A549 (cell line): ENCODE data around the gene TGFB1.

ENCODE experiments used
- MYC ChIP-seq: IDR thresholded peaks from 2 replicates; pipeline ENCODE4 v1.6.1; 2012; ENCODE audit warnings: mild to moderate bottlenecking, inconsistent platforms, low read length, improper control_type of control experiment, borderline replicate concordance
- TF ChIP-seq, protein P1 (sequence below): fragments of >200 bp; sonication (Bioruptor Twin); formaldehyde crosslinking; IDR thresholded peaks from 3 replicates; pipeline ENCODE4 v1.5.1; 2016

DNA sequence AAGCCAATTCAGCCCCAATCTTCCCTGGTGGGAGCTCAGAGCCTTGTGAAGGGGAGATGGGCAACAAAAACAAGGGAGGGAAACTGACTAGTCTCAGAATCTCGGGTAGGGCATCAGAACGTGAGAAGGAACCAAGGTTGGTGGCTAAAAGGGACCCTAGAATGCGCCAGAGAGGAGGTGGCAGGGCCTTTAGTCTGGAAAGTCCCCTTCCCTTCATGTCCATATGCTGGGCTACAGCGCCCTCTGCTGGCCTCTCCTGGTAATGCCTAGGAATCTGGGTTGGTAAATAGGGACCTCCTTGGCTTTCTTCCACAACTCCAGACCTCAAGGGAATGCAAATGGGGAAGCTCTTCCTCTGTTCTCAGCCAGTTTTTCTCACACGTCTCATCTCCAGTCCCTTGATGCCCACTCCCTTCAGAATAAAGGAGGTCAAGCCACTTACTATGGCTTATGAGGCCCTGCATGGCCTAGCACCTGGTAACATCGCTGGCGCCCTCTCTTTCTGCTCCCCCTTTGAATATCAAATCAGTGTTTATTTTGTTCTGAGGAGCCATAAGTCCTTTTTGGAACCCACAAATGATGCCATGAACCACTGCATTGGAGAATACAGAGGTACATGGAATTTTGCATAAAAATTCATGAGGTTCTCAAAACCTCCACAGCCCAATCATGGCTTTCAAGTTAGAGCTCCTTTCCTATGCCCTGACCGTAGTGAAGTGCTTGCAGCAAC is 45.1 kb downstream of the TGFB1 start:
- TF ChIP-seq, protein P1, sequence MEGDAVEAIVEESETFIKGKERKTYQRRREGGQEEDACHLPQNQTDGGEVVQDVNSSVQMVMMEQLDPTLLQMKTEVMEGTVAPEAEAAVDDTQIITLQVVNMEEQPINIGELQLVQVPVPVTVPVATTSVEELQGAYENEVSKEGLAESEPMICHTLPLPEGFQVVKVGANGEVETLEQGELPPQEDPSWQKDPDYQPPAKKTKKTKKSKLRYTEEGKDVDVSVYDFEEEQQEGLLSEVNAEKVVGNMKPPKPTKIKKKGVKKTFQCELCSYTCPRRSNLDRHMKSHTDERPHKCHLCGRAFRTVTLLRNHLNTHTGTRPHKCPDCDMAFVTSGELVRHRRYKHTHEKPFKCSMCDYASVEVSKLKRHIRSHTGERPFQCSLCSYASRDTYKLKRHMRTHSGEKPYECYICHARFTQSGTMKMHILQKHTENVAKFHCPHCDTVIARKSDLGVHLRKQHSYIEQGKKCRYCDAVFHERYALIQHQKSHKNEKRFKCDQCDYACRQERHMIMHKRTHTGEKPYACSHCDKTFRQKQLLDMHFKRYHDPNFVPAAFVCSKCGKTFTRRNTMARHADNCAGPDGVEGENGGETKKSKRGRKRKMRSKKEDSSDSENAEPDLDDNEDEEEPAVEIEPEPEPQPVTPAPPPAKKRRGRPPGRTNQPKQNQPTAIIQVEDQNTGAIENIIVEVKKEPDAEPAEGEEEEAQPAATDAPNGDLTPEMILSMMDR = peak; percentile 100
- no peak for TF ChIP-seq MYC
